SK-N-SH treated with all-trans-retinoic acid at 6 μM for 48 hours (cell line): ENCODE measurements around the gene SRGAP2C.
"Not testable (repeated sequence)": the region's sequence is repeated elsewhere in the genome, so short reads cannot be mapped to it uniquely, and the experiment has no call there.

ENCODE experiments used
- SNAI2 ChIP-seq: fragments of 250-450 bp; sonication (Bioruptor Pico); IDR thresholded peaks from 2 replicates; pipeline ENCODE4 v1.5.0; 2020; ENCODE audit warnings: mild to moderate bottlenecking, moderate library complexity
- ZFP3 ChIP-seq: fragments of 250-450 bp; sonication (Bioruptor Pico); IDR thresholded peaks from 2 replicates; pipeline ENCODE4 v1.5.0; 2020; ENCODE audit warnings: mild to moderate bottlenecking, moderate library complexity
- ZNF70 ChIP-seq: fragments of 450-650 bp; formaldehyde crosslinking; IDR thresholded peaks from 2 replicates; pipeline ENCODE4 v1.5.0; 2020; ENCODE audit warnings: mild to moderate bottlenecking, moderate library complexity
- ZNF8 ChIP-seq: fragments of 450-650 bp; formaldehyde crosslinking; IDR thresholded peaks from 2 replicates; pipeline ENCODE4 v1.5.0; 2020; ENCODE audit warnings: mild to moderate bottlenecking, moderate library complexity

GRCh38 chr1:121148489-121149190 lies 36.1 kb upstream of the SRGAP2C start:
- TF ChIP-seq ZNF70, SNAI2, ZFP3, ZNF8 (CRISPR knock-in tag): not testable (repeated sequence)
